Measurements from ENCODE around the gene P4HTM.

Gene P4HTM

GRCh38 chr3:48950051-48950450 lies 40.0 kb upstream of the P4HTM start:
- Histone ChIP-seq H3K4me1 (ENCODE audit: control insufficient read depth, insufficient read depth, low read length) (no peaks in the 10 kb centered on the region; the same call in 1 of the 2 replicates), H3K36me3 (ENCODE audit: control insufficient read depth in 2 of 2, insufficient read depth in 1 of 2, low read length in 2 of 2) (peaks cover 3 to 19% of the 10 kb centered on the region in 2 experiments; a peak in 2 of 3 replicates), H3K9me3 (ENCODE audit: control insufficient read depth, insufficient read depth, low read depth, low read length) (no peaks in the 10 kb centered on the region), H3K27ac (ENCODE audit: extremely low read depth, low read depth, low read length) (no peak overlapping the region), H3K4me3 (ENCODE audit: low read depth, low read length) (no peak overlapping the region)
- POLR2A ChIA-PET, result no interaction called here
- TF ChIP-seq MEIS1 (CRISPR knock-in tag; IDR thresholded peaks at IDR 0.05; ENCODE audit: borderline replicate concordance) (no peak), ZSCAN23 (tag by site-specific recombination; IDR thresholded peaks at IDR 0.05) (no peak), KLF16 (tag by site-specific recombination; IDR thresholded peaks at IDR 0.05) (no peak), ZBTB11 (tag by site-specific recombination; conservative IDR thresholded peaks at IDR 0.05; ENCODE audit: low read depth) (no peak), PRDM1 (tag by site-specific recombination; IDR thresholded peaks at IDR 0.05) (no peak), ZNF239 (tag by site-specific recombination; IDR thresholded peaks at IDR 0.05) (no peak), KLF1 (tag by site-specific recombination; IDR thresholded peaks at IDR 0.05) (no peak), RBAK (tag by site-specific recombination; IDR thresholded peaks at IDR 0.05) (no peak), ZNF791 (tag by site-specific recombination; IDR thresholded peaks at IDR 0.05) (no peak), ZSCAN4 (tag by site-specific recombination; IDR thresholded peaks at IDR 0.05) (no peak)
- CTCF ChIA-PET, result interaction anchor here (1.2 to 1.5 kb wide), 2 partner anchors 18 to 264 kb away, joined by 3 to 4 read pairs; partner anchors contain the start of gene NCKIPSD

- no peaks in the 10 kb centered on the region; the same call in 1 of the 2 replicates for H3K4me1 ChIP-seq (ENCODE audit: control insufficient read depth, insufficient read depth, low read length)
- ChIA-PET POLR2A (no interaction called here), CTCF (interaction anchor here (0.6 to 1.2 kb wide), 10 partner anchors 19 to 354 kb away, joined by 3 to 5 read pairs (median 4); no protein-coding TSS in a partner anchor)
- H3K9me3 ChIP-seq (ENCODE audit: control insufficient read depth, insufficient read depth, low read depth, low read length), result no peaks in the 10 kb centered on the region
- H3K4me3 ChIP-seq (ENCODE audit: low read depth, low read length), result no peak overlapping the region
- H3K36me3 ChIP-seq (ENCODE audit: control insufficient read depth in 2 of 2, insufficient read depth in 1 of 2, low read length in 2 of 2), result peaks cover 3 to 12% of the 10 kb centered on the region in 2 experiments; a peak in 2 of 3 replicates
- H3K27ac ChIP-seq (ENCODE audit: extremely low read depth, low read depth, low read length), result no peak overlapping the region
- TF ChIP-seq ZNF544 (tag by site-specific recombination; IDR thresholded peaks at IDR 0.05), result no peak
- TF ChIP-seq ZBTB6 (tag by site-specific recombination; IDR thresholded peaks at IDR 0.05), result no peak
- no peak for TF ChIP-seq ZNF391 (tag by site-specific recombination; IDR thresholded peaks at IDR 0.05; ENCODE audit: borderline replicate concordance, low read depth)
- no peak for TF ChIP-seq PRDM4 (tag by site-specific recombination; IDR thresholded peaks at IDR 0.05)
- no peak for TF ChIP-seq ZNF24 (tag by site-specific recombination; IDR thresholded peaks at IDR 0.05)
- no peak for TF ChIP-seq SETDB1 (IDR thresholded peaks at IDR 0.05; ENCODE audit: insufficient read length, low read length)
- no peak for TF ChIP-seq ZNF501 (tag by site-specific recombination; IDR thresholded peaks at IDR 0.05)
- TF ChIP-seq BCL6B (tag by site-specific recombination; IDR thresholded peaks at IDR 0.05), result no peak
- no peak for TF ChIP-seq HOXC10 (CRISPR knock-in tag; IDR thresholded peaks at IDR 0.05)
- no peak for TF ChIP-seq ZNF223 (tag by site-specific recombination; IDR thresholded peaks at IDR 0.05)
- TF ChIP-seq KLF16 (tag by site-specific recombination; IDR thresholded peaks at IDR 0.05), result no peak
- no peak for TF ChIP-seq ZNF26 (tag by site-specific recombination; IDR thresholded peaks at IDR 0.05)
- no peak for TF ChIP-seq CTCF (tag by site-specific recombination; IDR thresholded peaks at IDR 0.05)
Observed at GRCh38 chr3:48951764-48952163, 38.3 kb upstream of the P4HTM start.

Measured in HEK293 (cell line).